ENCODE results near the gene CBX7.

Gene CBX7

GRCh38 chr22:39109361-39109760, 43.1 kb downstream of the CBX7 start:
- TF ChIP-seq CTCF (IDR thresholded peaks at IDR 0.05; ENCODE audit: insufficient read depth, low read length, poor library complexity, severe bottlenecking): no peak
- no peaks in the 10 kb centered on the region for H3K36me3 ChIP-seq (ENCODE audit: control insufficient read depth, insufficient read depth, low read length)
- no peak for DNase-seq (ENCODE audit: extremely low read depth, insufficient read length)
- H3K4me3 ChIP-seq (replicated peaks; ENCODE audit: low read depth, low read length): no peak overlapping the region
- no peaks in the 10 kb centered on the region for H3K27me3 ChIP-seq (replicated peaks; ENCODE audit: control insufficient read depth, insufficient read depth, low read length)

DNA sequence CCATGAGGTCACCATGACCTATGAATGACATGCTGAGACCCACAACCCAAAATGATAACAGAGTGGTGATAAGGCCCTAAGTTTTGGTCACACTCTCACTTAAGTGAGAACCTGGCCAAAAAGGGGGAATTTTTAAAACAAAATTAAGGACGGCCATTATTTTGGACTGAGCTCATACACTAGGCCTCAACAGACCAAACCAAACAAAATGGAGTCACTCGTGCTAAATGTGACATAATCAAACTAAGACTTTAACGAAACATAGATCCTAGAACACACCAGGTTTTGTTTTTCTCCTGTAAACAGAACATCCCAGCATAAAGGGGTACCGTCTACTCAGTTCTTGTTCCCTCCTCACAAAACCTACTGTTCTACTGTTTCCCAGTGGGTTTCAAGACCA, 44.0 kb downstream of the CBX7 start:
- H3K4me3 ChIP-seq (replicated peaks; ENCODE audit: low read depth, low read length): no peak overlapping the region
- H3K27me3 ChIP-seq (replicated peaks; ENCODE audit: control insufficient read depth, insufficient read depth, low read length): no peaks in the 10 kb centered on the region
- TF ChIP-seq CTCF (IDR thresholded peaks at IDR 0.05; ENCODE audit: insufficient read depth, low read length, poor library complexity, severe bottlenecking): no peak
- no peak for DNase-seq (ENCODE audit: extremely low read depth, insufficient read length)
- H3K36me3 ChIP-seq (ENCODE audit: control insufficient read depth, insufficient read depth, low read length): no peaks in the 10 kb centered on the region

- Histone ChIP-seq H3K4me3 (replicated peaks; ENCODE audit: low read depth, low read length) (no peak overlapping the region), H3K36me3 (ENCODE audit: control insufficient read depth, insufficient read depth, low read length) (no peaks in the 10 kb centered on the region), H3K27me3 (replicated peaks; ENCODE audit: control insufficient read depth, insufficient read depth, low read length) (no peaks in the 10 kb centered on the region)
- no peak for DNase-seq (ENCODE audit: extremely low read depth, insufficient read length)
- TF ChIP-seq CTCF (IDR thresholded peaks at IDR 0.05; ENCODE audit: insufficient read depth, low read length, poor library complexity, severe bottlenecking): no peak
Measured at GRCh38 chr22:39106326-39106725, 46.2 kb downstream of the CBX7 start.

DNA sequence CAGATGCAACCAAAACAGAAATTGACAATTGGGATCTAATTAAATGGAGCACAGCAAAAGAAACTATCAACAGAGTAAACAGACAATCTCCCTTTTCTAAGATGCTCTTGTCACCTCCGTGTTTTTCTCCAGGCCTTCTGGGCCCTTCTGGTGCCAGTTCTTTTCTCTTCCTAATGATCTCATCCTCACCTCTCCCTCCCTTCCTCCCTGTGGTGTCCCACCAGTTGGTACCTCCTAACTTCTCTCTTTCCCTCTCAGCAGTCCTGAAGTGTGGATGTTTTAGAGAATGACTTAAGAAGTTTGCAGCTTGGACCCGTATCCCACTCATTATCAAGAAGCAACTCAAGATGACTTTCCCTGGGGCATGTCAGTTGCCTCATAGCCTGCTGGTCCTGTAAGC, 49.0 kb downstream of the CBX7 start:
- H3K27me3 ChIP-seq (replicated peaks; ENCODE audit: control insufficient read depth, insufficient read depth, low read length): no peaks in the 10 kb centered on the region
- no peak for DNase-seq (ENCODE audit: extremely low read depth, insufficient read length)
- H3K36me3 ChIP-seq (ENCODE audit: control insufficient read depth, insufficient read depth, low read length): no peaks in the 10 kb centered on the region
- no peak overlapping the region for H3K4me3 ChIP-seq (replicated peaks; ENCODE audit: low read depth, low read length)
- TF ChIP-seq CTCF (IDR thresholded peaks at IDR 0.05; ENCODE audit: insufficient read depth, low read length, poor library complexity, severe bottlenecking): no peak

GRCh38 chr22:39101226-39101625, 51.3 kb downstream of the CBX7 start:
- TF ChIP-seq CTCF (IDR thresholded peaks at IDR 0.05; ENCODE audit: insufficient read depth, low read length, poor library complexity, severe bottlenecking): no peak
- H3K36me3 ChIP-seq (ENCODE audit: control insufficient read depth, insufficient read depth, low read length): no peaks in the 10 kb centered on the region
- H3K27me3 ChIP-seq (replicated peaks; ENCODE audit: control insufficient read depth, insufficient read depth, low read length): no peaks in the 10 kb centered on the region
- H3K4me3 ChIP-seq (replicated peaks; ENCODE audit: low read depth, low read length): no peak overlapping the region
- DNase-seq (ENCODE audit: extremely low read depth, insufficient read length): no peak

DNA sequence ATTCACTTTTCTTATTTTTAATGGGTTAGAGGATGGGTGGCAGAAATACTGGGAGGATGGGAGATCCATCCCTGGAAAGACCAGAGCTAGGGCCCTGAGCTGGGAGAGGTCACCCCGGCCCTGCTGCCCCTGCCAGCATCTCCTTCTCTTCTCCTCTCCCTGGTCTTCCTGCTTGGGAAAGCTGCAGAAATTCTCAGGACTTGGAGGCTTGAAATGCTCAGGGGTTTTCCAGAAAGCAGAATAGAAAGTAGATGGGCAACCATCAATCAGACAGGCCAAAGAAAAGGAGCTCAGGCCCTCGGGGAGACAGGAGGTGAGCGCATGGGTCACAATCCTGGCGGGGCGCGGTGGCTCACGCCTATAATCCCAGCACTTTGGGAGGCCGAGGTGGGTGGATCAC, 53.9 kb downstream of the CBX7 start:
- H3K36me3 ChIP-seq (ENCODE audit: control insufficient read depth, insufficient read depth, low read length): no peaks in the 10 kb centered on the region
- no peak overlapping the region for H3K4me3 ChIP-seq (replicated peaks; ENCODE audit: low read depth, low read length)
- TF ChIP-seq CTCF (IDR thresholded peaks at IDR 0.05; ENCODE audit: insufficient read depth, low read length, poor library complexity, severe bottlenecking): no peak
- no peaks in the 10 kb centered on the region for H3K27me3 ChIP-seq (replicated peaks; ENCODE audit: control insufficient read depth, insufficient read depth, low read length)
- no peak for DNase-seq (ENCODE audit: extremely low read depth, insufficient read length)
